NCI-H2171 (cell line): Measurements from ENCODE around the gene ATM.
"Not testable (repeated sequence)": the region's sequence is repeated elsewhere in the genome, so short reads cannot be mapped to it uniquely, and the experiment has no call there.

Source experiments
- DNase-seq: peaks from one replicate; lab custom pipeline; 2025; lab: John Stamatoyannopoulos, UW

ATM gene

DNA sequence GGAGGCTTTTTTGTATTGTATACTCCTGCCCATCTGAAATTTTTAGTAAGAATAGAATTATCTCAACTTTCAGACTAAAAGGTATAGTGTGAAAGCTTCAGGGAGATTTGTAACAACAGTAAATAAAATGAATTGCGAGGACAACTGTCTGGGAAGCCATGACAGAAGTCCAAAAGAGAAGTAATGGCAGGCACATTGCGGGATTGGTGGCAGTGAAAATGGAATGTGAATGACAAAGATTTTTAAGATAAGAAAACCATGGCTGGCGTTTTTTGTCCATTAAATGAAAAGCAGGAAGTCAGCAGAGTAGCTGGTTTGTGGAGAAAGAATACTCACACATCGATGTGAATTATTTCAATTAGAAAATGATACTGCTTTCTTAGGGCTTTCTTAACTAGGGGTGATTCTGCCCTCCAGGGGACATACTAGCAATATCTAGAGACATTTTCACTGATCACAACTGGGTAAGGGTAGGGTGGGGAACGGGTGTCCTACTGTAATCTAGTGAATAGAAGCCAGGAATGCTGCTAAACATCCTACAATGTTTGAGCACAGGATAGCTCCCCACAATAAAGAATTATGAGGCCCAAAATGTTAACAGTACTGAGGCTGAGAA is 2.0 kb upstream of the ATM start:
- DNase-seq, result no peak

DNA sequence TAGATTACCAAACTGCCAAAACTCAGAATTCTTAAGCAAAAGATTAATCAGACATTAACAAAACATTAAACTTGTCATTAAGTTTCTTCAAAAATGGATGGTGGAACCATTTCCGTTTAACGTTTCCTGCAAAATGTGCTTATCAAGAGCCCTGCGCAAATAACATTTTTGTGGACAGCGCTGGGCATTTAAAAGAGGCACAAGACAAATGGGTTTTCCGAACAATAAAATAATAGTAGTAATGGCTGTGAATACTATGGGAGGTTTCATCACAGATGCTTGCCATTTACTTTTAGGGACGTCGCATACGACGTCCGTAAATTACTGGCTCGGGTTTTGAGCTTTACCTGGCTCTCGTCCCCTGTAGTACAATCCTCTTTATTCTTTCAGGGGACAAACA is 1.5 kb upstream of the ATM start:
- no peak for DNase-seq

DNA sequence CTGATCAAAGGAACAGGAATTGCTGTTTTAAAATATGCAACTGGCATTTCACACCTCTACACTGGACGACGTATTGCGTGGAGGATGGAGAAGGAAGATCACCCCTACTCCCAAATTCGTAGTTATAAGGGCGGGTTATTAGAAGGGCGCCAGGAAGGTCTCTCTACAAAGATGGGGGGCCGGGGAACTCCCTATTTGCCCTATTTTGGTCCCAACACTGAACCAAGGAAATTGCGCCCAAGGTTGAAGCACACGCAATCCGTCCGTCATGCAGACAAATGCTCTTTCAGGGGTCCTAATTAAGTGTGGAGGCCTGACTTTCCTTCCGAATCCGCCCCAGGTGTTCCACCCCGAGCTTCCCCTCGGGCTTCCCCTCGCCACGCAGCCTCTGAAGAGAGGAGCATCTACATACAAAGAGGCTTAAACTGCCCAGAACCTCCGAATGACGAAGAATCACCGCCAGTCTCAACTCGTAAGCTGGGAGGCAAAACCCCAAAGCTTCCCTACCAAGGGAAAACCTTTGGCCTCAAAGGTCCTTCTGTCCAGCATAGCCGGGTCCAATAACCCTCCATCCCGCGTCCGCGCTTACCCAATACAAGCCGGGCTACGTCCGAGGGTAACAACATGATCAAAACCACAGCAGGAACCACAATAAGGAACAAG is 825 bp upstream of the ATM start:
- peak; percentile 10 for DNase-seq

DNA sequence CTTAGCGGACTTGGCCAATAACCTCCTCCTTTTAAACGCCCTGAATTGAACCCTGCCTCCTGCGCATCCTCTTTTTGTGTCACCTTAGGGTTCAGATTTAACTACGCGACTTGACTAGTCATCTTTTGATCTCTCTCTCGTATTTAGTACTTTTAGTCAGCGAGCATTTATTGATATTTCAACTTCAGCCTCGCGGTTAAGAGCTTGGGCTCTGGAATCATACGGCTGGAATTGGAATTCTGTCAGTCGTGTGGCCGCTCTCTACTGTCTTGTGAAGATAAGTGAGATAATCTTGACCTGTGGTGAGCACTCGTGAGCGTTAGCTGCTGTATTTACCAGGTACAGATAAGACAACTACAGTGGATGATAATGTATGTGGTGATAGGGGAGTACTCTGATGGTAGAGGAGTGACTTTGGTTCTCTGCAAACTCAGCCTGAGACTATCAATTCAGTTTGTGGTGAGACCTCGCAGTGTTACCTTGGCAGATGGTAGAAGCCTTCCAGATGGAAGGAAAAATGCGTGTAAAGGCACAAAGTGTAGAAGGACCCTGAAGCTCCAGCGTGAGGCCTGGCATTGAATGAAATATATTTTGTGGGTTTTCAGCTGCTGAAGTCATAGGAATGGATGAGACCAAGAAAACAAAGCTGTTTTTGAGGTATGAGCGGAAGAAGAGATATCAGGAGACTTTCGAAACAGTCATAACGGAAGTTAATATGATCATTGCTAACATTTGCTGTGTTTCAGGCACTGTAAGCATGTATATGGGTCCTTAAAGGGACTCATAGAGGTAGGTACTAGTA is 682 bp downstream of the ATM start:
- no peak for DNase-seq

DNA sequence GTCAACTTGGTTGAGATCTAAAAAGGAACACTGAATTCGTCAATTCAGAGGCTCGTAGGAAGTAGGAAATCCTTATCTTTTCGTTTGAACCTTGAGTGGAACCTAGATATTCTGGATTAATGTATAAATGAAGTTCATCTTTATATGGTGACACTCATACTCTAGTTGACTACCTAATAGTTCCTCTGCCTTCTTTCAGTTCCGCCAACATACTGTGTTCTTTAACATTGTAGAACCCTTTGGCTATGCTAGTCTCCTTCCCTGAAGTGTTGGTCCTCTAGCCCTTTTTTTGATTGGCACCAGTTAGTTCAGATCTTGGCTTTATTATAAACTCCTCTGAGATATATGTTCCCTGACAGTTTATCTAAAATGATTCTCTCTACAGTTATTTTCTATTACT is 1.5 kb downstream of the ATM start:
- no peak for DNase-seq

DNA sequence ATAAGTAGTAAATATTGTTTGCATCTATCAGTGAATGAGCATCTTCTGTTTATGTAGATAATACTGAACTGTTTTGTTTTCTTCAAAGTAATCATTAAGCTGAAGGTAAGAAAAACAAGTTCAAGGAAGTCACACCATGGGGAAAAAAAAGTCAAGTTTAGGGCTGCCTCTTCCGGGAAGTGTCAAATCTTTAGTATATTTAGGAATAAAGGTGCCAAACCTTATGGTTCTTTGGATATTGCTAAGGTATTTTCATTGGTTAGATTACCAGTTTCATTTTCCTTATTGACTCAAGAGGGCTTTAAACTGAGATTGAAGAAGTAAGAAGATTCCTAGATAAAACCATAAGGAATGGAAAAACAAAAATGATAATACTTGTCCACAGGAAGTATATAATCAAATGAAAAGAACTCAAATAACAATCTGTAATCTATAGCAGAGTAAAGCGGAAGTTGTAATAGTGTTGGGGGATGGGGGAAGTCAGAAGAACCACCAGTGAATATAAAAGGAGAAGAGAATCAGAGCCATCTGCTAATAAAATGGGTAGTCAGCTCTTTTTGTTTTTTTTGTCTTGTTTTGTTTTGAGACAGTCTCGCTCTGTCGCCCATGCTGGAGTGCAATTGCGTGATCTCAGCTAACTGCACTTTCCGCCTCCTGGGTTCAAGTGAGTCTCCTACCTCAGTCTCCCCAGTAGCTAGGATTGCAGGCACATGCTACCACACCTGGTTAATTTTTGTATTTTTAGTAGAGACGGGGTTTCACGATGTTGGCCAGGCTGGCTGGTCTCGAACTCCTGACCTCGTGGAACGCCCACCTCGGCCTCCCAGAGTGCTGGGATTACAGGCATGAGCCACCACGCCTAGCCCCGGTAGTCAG is 2.3 kb downstream of the ATM start:
- DNase-seq, result no peak

DNA sequence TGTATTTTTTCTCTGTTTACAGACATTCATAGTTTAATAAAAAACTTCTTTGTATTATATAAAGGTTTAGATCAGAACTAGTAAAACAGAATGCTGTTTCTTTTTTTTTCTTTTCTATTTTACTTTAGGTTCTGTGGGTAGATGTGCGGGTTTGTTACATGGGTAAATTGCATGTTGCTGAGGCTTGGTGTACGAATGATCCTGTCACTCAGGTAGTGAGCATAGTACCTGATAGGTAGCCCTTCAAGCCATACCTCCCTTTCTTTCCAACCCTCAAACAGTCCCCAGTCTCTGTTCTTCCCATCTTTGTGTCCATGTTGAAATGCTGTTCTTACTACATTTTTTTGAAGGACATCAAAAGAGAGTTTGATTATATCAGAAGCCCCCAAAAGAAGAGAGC is 3.2 kb downstream of the ATM start:
- no peak for DNase-seq

DNA sequence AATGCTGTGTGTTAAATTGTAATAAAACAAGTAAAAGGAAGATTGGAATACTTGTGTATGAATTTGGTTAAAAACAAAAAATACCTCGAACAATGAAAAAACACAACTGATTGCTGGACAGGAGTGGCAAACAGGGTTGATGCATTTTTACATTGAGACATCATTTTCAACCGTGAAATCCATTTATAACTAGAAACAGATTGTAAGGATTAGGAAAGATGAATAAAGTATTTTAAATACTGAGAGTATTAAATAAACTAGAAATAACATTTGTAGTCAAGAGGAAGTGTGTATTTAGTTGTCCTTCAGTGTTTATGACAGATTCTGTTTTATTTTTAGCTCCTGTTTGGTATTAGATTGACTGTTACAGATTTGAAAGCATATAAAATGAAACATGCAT is 5.4 kb downstream of the ATM start:
- DNase-seq, result no peak

DNA sequence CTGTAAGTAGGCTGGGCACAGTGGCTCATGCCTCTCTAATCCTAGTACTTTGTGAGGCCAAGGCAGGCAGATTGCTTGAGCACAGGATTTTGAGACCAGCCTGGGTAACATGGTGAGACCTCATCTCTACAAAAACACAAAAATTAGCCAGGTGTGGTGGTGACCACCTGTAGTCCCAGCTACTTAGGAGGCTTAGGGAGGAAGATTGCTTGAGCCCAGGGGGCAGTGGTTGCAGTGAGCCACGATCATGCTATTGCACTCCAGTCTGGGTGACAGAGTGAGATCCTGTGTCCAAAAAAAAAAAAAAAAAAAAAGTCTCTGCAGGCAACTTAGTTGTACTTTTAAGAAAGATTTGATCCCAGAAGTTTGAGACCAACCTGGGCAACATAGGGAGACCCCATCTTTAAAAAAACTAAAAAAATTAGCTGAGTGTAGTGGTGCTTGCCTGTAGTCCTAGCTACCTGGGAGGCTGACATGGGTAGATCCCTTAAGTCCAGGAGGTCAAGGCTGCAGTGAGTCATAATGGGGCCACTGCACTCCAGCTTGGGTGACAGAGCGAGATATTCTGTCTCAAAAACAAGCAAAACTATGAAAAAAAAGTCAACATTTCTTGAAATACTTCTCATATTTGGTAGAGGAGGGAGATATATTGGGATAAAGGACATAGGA is 10.5 kb downstream of the ATM start:
- DNase-seq, result no peak

DNA sequence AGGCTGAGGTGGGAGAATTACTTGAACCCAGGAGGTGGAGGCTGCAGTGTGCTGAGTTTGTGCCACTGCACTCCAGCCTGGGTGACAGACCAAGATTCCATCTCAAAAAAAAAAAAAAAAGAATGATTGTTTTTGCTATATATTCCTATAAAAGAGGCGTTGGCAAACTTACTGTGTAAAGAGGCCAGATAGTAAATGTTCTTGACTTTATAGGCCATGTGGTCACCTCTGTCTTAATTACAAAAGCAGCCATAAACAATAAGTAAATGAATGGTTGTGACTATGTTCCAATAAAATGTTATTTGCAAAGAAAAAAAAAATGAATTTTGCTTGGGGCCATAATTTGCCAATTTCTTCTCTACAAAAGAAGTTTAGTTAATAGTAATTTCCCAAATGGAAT is 12.3 kb downstream of the ATM start:
- no peak for DNase-seq

DNA sequence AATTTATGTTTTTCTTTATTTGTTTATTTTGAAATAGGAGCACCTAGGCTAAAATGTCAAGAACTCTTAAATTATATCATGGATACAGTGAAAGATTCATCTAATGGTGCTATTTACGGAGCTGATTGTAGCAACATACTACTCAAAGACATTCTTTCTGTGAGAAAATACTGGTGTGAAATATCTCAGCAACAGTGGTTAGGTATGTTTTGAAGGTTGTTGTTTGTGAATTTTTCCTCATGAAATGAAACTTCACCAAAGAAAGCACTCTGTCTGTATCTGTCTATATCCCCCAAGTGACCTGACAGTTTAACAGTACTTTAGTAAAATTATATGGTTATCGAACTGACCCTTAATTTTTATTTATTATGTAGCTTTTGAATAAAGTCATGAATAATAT is 12.8 kb downstream of the ATM start:
- DNase-seq, result no peak

DNA sequence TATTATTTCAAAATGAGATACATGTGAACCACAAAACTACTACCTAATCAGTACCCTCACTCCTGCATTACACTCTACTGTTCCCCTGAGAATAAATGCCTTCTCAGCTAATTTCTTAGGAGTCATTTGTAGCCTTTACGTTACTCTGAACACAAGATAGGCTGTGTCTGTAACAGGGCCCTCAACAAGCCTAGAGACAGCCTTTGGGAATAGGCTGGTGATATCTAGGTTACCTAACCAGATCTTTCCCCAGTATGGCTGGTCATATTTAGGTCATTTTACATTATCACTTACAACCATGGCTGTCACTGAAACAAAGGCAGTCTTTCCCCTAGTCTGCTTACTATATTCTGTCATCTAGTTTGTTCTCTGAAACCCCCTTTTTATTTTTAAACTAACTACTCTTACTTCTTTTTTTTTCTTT is 14.2 kb downstream of the ATM start:
- DNase-seq, result no peak

DNA sequence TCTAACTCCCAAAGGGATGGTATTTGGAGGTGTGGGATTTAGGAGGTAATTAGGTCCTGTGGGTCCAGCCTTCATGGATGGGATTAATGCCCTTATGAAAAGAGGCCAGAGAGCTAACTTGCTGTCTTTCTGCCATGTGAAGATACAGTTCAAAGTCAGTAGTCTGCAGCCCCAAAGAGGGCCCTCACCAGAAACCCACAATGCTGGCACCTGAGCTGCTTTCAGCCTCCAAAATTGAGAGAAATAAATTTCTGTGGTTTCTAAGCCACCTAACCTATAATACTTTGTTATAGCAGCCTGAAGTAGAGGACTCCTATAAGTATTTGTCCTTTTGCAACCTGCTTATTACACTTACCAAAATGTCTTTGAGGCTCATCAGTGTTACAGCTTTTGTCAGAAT is 16.2 kb downstream of the ATM start:
- DNase-seq, result no peak

DNA sequence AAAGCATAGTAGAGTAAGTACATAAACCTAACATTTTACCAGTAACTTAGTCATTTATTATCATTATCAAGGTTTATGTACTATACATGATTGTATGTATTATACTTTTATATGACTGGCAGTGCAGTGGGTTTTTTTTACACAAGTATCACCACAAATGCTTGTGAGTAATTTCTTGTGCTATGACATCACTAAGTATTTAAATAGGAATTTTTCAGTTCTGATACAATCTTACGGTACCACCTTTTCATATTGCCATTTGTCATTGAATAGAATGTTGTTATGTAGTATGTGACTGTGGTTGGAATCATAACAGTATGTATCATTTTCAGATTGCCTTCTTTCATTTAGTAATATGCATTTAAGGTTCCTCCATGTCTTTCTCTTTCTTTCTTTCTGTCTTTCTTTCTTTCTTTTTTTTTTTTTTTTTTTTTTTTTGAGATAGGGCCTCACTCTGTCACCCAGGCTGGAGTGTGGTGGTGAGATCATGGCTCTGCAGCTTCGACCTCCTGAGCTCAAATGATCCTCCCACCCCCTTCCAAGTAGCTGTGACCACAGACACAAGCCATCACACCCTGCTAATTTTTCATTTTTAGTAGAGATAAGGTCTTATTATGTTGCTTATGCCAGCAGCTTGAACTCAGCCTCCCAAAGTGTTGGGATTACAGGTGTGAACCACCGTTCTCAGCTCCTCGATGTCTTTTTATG is 18.6 kb downstream of the ATM start:
- no peak for DNase-seq

DNA sequence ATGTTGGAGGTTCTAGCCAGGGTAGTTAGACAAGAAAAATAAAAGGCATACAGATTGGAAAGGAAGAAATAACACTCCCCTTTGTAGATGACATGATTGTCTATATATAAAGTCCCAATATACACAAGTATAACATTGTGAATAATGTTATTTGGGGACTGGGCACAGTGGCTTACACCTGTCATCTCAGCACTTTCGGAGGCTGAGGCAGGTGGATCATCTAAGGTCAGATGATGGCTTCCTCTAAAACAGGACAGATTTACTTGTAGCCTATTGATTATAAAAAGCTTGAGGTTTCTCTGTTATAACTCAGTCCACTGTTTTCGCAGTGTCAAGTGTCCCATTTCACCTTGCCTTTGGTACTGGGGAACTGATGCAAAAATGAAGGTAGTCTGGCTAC is 19.6 kb downstream of the ATM start:
- no peak for DNase-seq

DNA sequence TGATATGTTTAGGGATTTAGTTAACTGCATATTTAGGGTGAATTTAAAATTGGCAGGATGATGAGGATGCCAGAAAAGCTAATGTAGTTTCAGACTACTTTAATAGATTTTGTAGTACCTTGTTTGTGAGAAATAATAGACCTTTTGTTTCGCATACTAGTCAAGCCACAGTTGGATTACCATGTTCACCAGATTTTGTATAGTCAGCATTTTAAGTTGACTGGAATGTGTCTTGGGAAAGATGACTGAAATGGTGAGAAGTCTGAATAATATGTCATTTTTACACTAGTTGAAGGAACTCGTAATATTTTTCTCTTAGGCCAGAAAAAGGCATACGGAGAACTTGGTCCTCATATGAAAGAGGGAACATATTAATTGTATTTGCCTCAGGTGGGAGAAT is 23.4 kb downstream of the ATM start:
- DNase-seq, result no peak

DNA sequence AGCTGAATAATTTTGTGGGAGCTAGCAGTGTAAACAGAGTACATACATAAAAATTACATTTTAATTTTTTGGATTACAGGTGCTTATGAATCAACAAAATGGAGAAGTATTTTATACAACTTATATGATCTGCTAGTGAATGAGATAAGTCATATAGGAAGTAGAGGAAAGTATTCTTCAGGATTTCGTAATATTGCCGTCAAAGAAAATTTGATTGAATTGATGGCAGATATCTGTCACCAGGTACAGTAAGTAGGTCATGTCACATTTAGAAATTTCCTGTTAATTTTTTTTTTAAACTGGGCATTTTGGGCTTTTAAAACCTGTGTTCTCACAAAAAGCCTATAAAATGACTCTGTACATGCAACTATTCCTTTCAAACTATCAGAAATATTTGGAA is 24.0 kb downstream of the ATM start:
- no peak for DNase-seq

DNA sequence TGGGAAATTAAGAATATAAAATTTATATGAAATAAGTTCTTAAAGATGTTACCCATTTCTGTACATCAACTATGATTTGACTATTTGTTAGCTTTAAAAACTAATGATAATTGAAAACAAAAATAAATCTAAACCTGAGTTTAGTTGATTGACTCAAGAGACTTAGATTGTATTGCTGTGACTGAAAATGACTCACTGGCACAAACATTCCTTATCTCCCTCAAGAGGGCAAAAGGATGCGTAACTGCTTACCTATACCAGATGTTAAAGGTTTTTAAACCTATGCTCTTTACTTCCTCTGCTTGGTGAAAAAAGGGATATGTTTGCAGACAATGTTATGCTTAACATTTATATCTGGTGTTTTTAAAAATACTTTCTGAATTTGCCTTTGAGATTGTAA is 30.3 kb downstream of the ATM start:
- DNase-seq, result no peak

DNA sequence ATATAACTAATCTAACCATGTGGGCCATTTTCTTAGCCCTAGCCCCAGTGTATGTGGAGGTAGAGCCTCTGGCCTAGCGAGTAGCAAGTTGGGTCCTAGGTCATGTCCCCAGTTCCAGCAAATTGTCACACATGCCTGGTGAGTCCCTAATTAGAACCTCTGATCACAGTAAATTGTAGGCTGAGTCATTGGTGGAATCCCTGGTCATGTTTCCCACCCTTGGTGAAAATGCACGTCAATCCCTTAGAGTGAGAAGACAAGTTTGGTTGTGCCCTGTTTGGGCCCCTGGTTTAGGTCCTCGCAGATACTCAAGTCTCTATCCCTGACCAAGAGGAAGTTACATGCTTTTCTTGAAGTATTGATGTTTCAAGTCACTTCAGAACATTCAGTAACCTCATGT is 46.7 kb downstream of the ATM start:
- no peak for DNase-seq

DNA sequence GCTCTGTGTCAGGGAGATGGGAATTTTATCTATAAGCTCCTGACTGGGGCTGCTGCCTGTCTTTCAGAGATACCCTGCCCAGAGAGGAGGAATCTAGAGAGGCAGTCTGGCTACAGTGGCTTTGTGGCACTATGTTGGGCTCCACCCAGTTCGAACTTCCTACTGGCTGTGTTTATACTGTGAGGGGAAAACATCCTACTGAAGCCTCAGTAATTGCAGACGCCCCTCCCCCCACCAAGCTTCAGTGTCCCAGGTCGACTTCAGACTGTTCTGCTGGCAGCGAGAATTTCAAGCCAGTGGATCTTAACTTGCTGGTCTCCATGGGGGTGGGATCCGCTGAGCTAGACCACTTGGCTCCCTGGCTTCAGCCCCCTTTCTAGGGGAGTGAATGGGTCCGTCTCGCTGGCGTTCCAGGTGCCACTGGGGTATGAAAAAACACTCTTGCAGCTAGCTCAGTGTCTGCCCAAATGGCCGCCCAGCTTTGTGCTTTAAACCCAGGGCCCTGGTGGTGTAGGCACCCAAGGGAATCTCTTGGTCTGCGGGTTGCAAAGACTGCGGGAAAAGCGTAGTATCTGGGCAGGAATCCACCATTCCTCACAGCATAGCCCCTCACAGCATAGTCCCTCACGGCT is 54.2 kb downstream of the ATM start:
- not testable (repeated sequence) for DNase-seq

DNA sequence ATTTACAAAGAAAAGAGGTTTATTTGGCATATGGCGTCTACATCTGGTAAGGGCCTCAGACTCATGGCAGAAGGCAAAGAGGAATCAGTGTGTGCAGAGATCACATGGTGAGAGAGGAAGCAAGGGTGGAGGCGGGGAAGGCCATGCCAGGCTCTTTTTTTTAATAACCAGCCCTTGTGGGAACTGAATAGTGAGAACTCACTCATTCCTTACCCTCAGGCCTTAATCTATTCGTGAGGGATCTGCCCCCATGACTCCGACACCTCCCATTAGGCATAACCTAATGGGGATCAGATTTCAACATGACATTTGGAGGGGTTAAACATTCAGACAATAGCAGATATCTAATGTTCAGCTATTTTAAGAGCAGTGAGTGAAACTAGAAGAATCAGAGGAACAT is 55.7 kb downstream of the ATM start:
- DNase-seq, result peak; percentile 96
